ENCODE results near the gene MTARC2.

MTARC2 gene

GRCh38 chr1:220800262-220800661 lies 52.1 kb downstream of the MTARC2 start:
- DNase-seq (ENCODE audit: low spot score), result no peak

GRCh38 chr1:220803401-220804201 lies 55.5 kb downstream of the MTARC2 start:
- no peak for DNase-seq (ENCODE audit: low spot score)

GRCh38 chr1:220804202-220804586 lies 56.1 kb downstream of the MTARC2 start:
- no peak for DNase-seq (ENCODE audit: low spot score)

- no peak for DNase-seq (ENCODE audit: low spot score)
Observed at GRCh38 chr1:220806408-220806807, 58.3 kb downstream of the MTARC2 start.

- no peak for DNase-seq (ENCODE audit: low spot score)
Observed at GRCh38 chr1:220807726-220808125, 59.6 kb downstream of the MTARC2 start.

- no peak for DNase-seq (ENCODE audit: low spot score)
Observed at GRCh38 chr1:220808345-220809186, 60.4 kb downstream of the MTARC2 start.

- DNase-seq (ENCODE audit: low spot score), result no peak
Observed at GRCh38 chr1:220809187-220809550, 61.0 kb downstream of the MTARC2 start.

- no peak for DNase-seq (ENCODE audit: low spot score)
Observed at GRCh38 chr1:220809704-220810103, 61.6 kb downstream of the MTARC2 start.

GRCh38 chr1:220810179-220810653 lies 62.1 kb downstream of the MTARC2 start:
- DNase-seq (ENCODE audit: low spot score), result peak; percentile 65

GRCh38 chr1:220810963-220811362 lies 62.8 kb downstream of the MTARC2 start:
- DNase-seq (ENCODE audit: low spot score), result no peak

GRCh38 chr1:220811695-220812094 lies 63.6 kb downstream of the MTARC2 start:
- DNase-seq (ENCODE audit: low spot score), result no peak

GRCh38 chr1:220812308-220812707 lies 64.2 kb downstream of the MTARC2 start:
- DNase-seq (ENCODE audit: low spot score), result no peak

- no peak for DNase-seq (ENCODE audit: low spot score)
Observed at GRCh38 chr1:220813013-220813412, 64.9 kb downstream of the MTARC2 start.

GRCh38 chr1:220815409-220815808 lies 67.3 kb downstream of the MTARC2 start:
- no peak for DNase-seq (ENCODE audit: low spot score)

- DNase-seq (ENCODE audit: low spot score), result no peak
Observed at GRCh38 chr1:220817907-220818306, 69.8 kb downstream of the MTARC2 start.

- DNase-seq (ENCODE audit: low spot score), result no peak
Observed at GRCh38 chr1:220818421-220819173, 70.5 kb downstream of the MTARC2 start.

- DNase-seq (ENCODE audit: low spot score), result no peak
Observed at GRCh38 chr1:220819467-220820026, 71.4 kb downstream of the MTARC2 start.

GRCh38 chr1:220824031-220824989 lies 76.2 kb downstream of the MTARC2 start:
- DNase-seq (ENCODE audit: low spot score), result no peak

GRCh38 chr1:220825819-220826551 lies 77.9 kb downstream of the MTARC2 start:
- no peak for DNase-seq (ENCODE audit: low spot score)

GRCh38 chr1:220826729-220827128 lies 78.6 kb downstream of the MTARC2 start:
- DNase-seq (ENCODE audit: low spot score), result no peak
